OCI-LY7 (cell line): ENCODE measurements around the gene GNLY. TPM values are rescaled to one million over a fixed set of nuclear protein-coding genes. Genes with fewer than 3 reads are reported as not detected.

ENCODE experiments used
- BruUV-seq: library from RNA; stranded (reverse); fragments of 400-500 nt; replicated peaks from 2 replicates; lab custom pipeline; 2021; lab: Mats Ljungman, UMichigan
- CTCF ChIA-PET: fragments of 300-600 bp; sonication (Branson Sonifier 250); formaldehyde crosslinking; loops from one replicate; lab custom pipeline; 2022; ENCODE audit warnings: antibody characterized with exemption; ENCODE audit not compliant: unreplicated experiment; lab: Charles Lee
- POLR2A ChIA-PET: fragments of 300-600 bp; sonication (Branson Sonifier 250); formaldehyde crosslinking; loops from one replicate; lab custom pipeline; 2022; ENCODE audit warnings: antibody characterized with exemption; lab: Charles Lee
- DNase-seq: peaks from one replicate; pipeline ENCODE4 v3.0.0-alpha.2; 2015; ENCODE audit warnings: low spot score
- H2AFZ ChIP-seq: fragments of 200-600 bp; sonication (generic), shearing (Covaris generic); 2 replicates; pipeline ENCODE4 v1.6.1; 2014; ENCODE audit warnings: mild to moderate bottlenecking, antibody characterized with exemption, low read length, moderate library complexity
- H3K27ac ChIP-seq: fragments of 200-600 bp; sonication (generic); 2 replicates; pipeline ENCODE4 v1.5.1; 2014; ENCODE audit warnings: mixed run types, low read depth, mild to moderate bottlenecking, moderate library complexity, low read length, inconsistent platforms; ENCODE audit not compliant: poor library complexity, severe bottlenecking
- H3K36me3 ChIP-seq: fragments of 200-600 bp; sonication (generic); 2 replicates; pipeline ENCODE4 v1.6.1; 2014; ENCODE audit warnings: mild to moderate bottlenecking, antibody characterized with exemption, low read length, moderate library complexity, mixed read lengths; ENCODE audit not compliant: insufficient read depth
- H3K4me1 ChIP-seq: fragments of 200-600 bp; sonication (generic); 2 replicates; pipeline ENCODE4 v1.5.1; 2014; ENCODE audit warnings: mild to moderate bottlenecking, low read length; ENCODE audit not compliant: insufficient read depth, poor library complexity, severe bottlenecking
- H3K4me2 ChIP-seq: fragments of 200-600 bp; sonication (generic); 2 replicates; pipeline ENCODE4 v1.6.1; 2014; ENCODE audit warnings: mild to moderate bottlenecking, low read length
- H3K4me3 ChIP-seq: fragments of 200-600 bp; sonication (generic); 2 replicates; pipeline ENCODE4 v1.5.1; 2014; ENCODE audit warnings: mild to moderate bottlenecking, low read depth, low read length; ENCODE audit not compliant: poor library complexity, severe bottlenecking
- H3K79me2 ChIP-seq: fragments of 200-600 bp; sonication (generic); 2 replicates; pipeline ENCODE4 v1.6.1; 2016; ENCODE audit warnings: low read depth, mild to moderate bottlenecking, low read length, moderate library complexity, mixed read lengths; ENCODE audit not compliant: insufficient read depth
- H3K9me2 ChIP-seq: fragments of 200-600 bp; sonication (generic); 2 replicates; pipeline ENCODE4 v1.6.1; 2016; ENCODE audit warnings: mild to moderate bottlenecking, low read length, mixed read lengths; ENCODE audit not compliant: insufficient read depth
- H3K9me3 ChIP-seq: fragments of 200-600 bp; sonication (generic); 2 replicates; pipeline ENCODE4 v1.6.1; 2014; ENCODE audit warnings: mild to moderate bottlenecking, mixed run types, low read length, mixed read lengths
- H4K20me1 ChIP-seq: fragments of 200-600 bp; sonication (generic); 2 replicates; pipeline ENCODE4 v1.6.1; 2014; ENCODE audit warnings: mild to moderate bottlenecking, antibody characterized with exemption, low read length, moderate library complexity, mixed read lengths; ENCODE audit not compliant: insufficient read depth
- EZH2phosphoT487 ChIP-seq: fragments of 200-600 bp; sonication (generic); IDR thresholded peaks from 2 replicates; pipeline ENCODE4 v1.6.1; 2018; ENCODE audit warnings: low read depth, borderline replicate concordance, mild to moderate bottlenecking, mixed run types, antibody characterized with exemption, low read length, moderate library complexity, mixed read lengths
- intact Hi-C: fragments of 100-400 bp; cut with micrococcal nuclease; formaldehyde crosslinking; loops from one replicate; pipeline ENCODE4 v1.10.0; 2022; ENCODE audit not compliant: unreplicated experiment
- total RNA-seq, 2 experiments: library from RNA; depleted of rRNA in 1 of 2; stranded (reverse); fragments of >200 nt in 1 of 2; shearing (Covaris generic) in 1 of 2; gene quantifications; 2 replicates each; pipeline ENCODE4 v1.2.3, GENCODE V29; 2014 to 2022
- TF ChIP-seq, protein P1 (sequence below): fragments of 200-600 bp; sonication (generic); conservative IDR thresholded peaks from 2 replicates; pipeline ENCODE4 v1.5.1; 2014; ENCODE audit warnings: mild to moderate bottlenecking, antibody characterized with exemption, low read length, moderate library complexity, mixed read lengths

The GNLY gene
- total RNA-seq, 2 experiments from 2014 or later, result not detected

DNA sequence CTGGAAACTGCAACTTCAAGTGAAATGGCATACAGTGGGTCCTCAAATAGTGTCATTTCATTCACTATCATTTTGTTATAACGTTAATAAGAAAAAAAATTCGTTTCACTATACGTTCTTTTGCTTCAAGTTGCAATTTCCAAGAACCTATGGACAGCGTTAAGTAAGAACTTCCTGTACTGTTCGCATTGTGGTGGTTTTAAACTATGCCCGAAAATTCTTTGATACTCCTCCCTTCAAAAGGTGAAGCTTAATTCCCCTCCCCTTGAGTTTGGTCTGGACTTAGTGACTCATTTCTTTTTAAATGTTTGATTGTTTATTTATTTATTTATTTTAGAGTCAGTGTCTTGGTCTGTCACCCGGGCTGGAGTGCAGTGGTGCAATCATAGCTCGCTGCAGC lies 20.7 kb downstream of the GNLY start:
- intact Hi-C loops, result no loop called here
- TF ChIP-seq, protein P1, sequence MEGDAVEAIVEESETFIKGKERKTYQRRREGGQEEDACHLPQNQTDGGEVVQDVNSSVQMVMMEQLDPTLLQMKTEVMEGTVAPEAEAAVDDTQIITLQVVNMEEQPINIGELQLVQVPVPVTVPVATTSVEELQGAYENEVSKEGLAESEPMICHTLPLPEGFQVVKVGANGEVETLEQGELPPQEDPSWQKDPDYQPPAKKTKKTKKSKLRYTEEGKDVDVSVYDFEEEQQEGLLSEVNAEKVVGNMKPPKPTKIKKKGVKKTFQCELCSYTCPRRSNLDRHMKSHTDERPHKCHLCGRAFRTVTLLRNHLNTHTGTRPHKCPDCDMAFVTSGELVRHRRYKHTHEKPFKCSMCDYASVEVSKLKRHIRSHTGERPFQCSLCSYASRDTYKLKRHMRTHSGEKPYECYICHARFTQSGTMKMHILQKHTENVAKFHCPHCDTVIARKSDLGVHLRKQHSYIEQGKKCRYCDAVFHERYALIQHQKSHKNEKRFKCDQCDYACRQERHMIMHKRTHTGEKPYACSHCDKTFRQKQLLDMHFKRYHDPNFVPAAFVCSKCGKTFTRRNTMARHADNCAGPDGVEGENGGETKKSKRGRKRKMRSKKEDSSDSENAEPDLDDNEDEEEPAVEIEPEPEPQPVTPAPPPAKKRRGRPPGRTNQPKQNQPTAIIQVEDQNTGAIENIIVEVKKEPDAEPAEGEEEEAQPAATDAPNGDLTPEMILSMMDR, result no peak
- TF ChIP-seq EZH2phosphoT487, result no peak
- no TSS peak for BruUV-seq

DNA sequence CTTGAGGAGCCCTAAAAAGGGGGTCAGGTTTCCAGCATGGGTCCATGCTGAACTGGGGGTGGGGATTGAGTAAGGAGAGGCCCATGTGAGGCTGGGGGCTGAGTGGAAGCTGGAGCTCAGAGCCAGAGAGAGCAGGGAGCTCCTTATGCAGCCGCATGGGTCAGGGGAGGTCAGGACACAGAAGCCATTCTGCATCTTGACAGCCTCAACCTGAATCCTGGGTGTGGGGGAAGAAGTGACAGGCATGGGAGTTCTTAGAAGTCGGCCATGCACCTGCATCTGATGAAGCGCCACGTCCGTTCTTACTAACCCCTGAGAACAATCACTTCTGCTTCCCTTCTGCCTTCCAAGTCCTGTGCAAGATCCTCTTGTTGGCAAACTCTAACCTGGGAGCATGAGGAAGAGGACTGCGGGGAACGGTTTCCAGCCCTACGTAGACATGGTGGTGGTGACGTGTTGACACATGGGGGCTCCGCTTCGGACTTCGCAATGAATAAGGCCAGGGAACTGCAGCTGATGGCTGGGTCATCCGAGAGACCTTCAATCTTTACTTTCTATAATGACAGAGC lies 22.3 kb downstream of the GNLY start:
- H3K9me3 ChIP-seq, result no peaks in the 10 kb centered on the region
- H3K4me2 ChIP-seq, result no peak overlapping the region
- no peak for DNase-seq
- intact Hi-C loops, result no loop called here
- no peak overlapping the region for H3K27ac ChIP-seq
- H3K36me3 ChIP-seq, result no peaks in the 10 kb centered on the region
- no peaks in the 10 kb centered on the region for H3K4me1 ChIP-seq
- no peaks in the 10 kb centered on the region for H3K9me2 ChIP-seq
- CTCF ChIA-PET, result no interaction called here
- no peak for TF ChIP-seq EZH2phosphoT487
- TF ChIP-seq, protein P1, result no peak
- no peaks in the 10 kb centered on the region for H3K79me2 ChIP-seq
- H2AFZ ChIP-seq, result no peak overlapping the region
- H4K20me1 ChIP-seq, result no peaks in the 10 kb centered on the region
- no peak overlapping the region for H3K4me3 ChIP-seq
- no TSS peak for BruUV-seq
- POLR2A ChIA-PET, result no interaction called here

More for the DNA sequence above, 20.7 kb downstream of the GNLY start:
- Histone ChIP-seq H3K27ac (no peak overlapping the region), H2AFZ (no peak overlapping the region), H3K79me2 (no peaks in the 10 kb centered on the region), H3K4me2 (no peak overlapping the region), H3K4me1 (no peaks in the 10 kb centered on the region), H3K4me3 (no peak overlapping the region), H4K20me1 (no peaks in the 10 kb centered on the region), H3K9me3 (no peaks in the 10 kb centered on the region), H3K9me2 (no peaks in the 10 kb centered on the region), H3K36me3 (no peaks in the 10 kb centered on the region)
- CTCF ChIA-PET, result no interaction called here
- no peak for DNase-seq
- POLR2A ChIA-PET, result no interaction called here

DNA sequence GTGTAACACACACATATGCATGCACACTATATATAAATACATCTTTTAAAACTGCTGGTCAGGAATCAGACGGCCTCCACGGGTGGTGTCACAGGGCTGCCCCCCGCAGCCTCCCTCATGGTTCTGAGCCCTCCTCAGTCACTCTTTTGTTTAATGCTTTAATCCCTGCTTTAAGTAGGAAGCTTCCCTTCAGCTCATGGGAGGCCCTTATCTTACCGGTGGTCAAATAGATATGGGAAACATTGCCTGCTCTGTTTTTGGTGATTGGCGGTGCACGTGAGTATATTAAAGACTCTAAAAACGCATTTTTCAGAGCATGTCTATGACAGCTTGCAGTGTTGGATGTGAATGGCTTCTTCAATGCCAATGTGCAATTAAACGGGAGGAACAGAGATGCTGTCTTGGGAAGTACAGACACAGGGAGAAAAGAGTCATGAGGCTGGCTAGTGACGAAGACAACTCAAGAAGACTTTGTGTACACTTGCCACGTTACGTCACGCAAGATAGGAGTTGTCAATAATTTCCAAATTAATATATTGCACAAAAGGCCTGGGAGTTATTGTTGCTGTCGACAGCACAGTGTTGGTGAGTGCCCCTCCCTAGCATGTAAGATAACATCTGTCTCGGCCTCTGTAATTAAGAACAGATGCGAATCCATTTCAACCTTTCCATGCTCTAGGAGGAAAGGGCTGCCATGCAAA lies 23.3 kb downstream of the GNLY start:
- no peak for DNase-seq
- H3K4me2 ChIP-seq, result no peak overlapping the region
- H3K36me3 ChIP-seq, result no peaks in the 10 kb centered on the region
- CTCF ChIA-PET, result interaction anchor here (0.6 to 0.9 kb wide), 2 partner anchors 80 to 179 kb away, joined by 3 to 5 read pairs; partner anchors contain the start of gene MAT2A
- H3K9me2 ChIP-seq, result no peaks in the 10 kb centered on the region
- TF ChIP-seq, protein P1, result no peak
- no peak for TF ChIP-seq EZH2phosphoT487
- POLR2A ChIA-PET, result interaction anchor here (0.6 kb wide), 1 partner anchor 168 kb away, joined by 5 read pairs; no protein-coding TSS in a partner anchor
- H3K4me3 ChIP-seq, result no peak overlapping the region
- H2AFZ ChIP-seq, result no peak overlapping the region
- BruUV-seq, result no TSS peak
- no peaks in the 10 kb centered on the region for H3K79me2 ChIP-seq
- intact Hi-C loops, result no loop called here
- H4K20me1 ChIP-seq, result no peaks in the 10 kb centered on the region
- H3K27ac ChIP-seq, result no peak overlapping the region
- H3K9me3 ChIP-seq, result no peaks in the 10 kb centered on the region
- no peaks in the 10 kb centered on the region for H3K4me1 ChIP-seq
